ENCODE measurements around the gene RNASE7.

DNA sequence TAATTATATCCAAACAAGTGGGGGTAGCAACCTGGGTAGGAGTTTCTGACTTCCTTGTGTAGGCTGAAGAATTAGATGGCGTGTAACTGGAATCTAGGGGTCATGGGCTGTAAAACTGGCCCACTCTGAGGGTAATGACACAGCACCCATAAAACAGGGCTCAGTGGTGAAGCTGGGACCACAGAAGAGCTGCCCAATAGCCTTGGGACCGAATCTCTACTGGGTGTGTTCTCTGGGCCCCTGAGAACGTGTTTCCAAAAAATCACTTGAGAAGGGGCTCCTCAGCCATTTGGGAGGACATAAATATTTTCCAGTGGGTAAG lies 19.1 kb downstream of the RNASE7 start:
- TF ChIP-seq, protein P1, sequence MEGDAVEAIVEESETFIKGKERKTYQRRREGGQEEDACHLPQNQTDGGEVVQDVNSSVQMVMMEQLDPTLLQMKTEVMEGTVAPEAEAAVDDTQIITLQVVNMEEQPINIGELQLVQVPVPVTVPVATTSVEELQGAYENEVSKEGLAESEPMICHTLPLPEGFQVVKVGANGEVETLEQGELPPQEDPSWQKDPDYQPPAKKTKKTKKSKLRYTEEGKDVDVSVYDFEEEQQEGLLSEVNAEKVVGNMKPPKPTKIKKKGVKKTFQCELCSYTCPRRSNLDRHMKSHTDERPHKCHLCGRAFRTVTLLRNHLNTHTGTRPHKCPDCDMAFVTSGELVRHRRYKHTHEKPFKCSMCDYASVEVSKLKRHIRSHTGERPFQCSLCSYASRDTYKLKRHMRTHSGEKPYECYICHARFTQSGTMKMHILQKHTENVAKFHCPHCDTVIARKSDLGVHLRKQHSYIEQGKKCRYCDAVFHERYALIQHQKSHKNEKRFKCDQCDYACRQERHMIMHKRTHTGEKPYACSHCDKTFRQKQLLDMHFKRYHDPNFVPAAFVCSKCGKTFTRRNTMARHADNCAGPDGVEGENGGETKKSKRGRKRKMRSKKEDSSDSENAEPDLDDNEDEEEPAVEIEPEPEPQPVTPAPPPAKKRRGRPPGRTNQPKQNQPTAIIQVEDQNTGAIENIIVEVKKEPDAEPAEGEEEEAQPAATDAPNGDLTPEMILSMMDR (IDR thresholded peaks at IDR 0.05; ENCODE audit: low read length), result no peak
- TF ChIP-seq EZH2 (IDR thresholded peaks at IDR 0.05; ENCODE audit: borderline replicate concordance, low read length), result no peak
